Measurements from ENCODE around the gene SLC41A3.

DNA sequence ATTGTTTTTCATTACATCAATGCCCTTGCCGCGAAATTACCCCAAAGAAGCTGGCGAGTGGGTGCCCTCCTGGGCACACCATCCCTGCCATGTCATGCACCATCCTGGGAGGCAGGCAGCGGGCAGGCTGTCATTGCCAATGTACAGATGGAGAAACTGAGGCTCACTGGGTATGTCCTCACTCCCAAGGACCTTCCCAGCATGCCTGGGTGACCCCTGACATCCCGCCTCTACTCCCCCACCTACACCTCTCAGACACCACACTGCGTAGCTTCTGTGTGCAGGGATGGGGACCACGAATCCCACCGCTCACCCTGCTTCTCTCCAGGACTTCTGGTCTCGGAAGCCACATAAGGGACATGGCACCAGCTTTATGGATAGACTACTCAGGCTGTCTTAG lies 41.0 kb upstream of the SLC41A3 start:
- TF ChIP-seq, protein P1, sequence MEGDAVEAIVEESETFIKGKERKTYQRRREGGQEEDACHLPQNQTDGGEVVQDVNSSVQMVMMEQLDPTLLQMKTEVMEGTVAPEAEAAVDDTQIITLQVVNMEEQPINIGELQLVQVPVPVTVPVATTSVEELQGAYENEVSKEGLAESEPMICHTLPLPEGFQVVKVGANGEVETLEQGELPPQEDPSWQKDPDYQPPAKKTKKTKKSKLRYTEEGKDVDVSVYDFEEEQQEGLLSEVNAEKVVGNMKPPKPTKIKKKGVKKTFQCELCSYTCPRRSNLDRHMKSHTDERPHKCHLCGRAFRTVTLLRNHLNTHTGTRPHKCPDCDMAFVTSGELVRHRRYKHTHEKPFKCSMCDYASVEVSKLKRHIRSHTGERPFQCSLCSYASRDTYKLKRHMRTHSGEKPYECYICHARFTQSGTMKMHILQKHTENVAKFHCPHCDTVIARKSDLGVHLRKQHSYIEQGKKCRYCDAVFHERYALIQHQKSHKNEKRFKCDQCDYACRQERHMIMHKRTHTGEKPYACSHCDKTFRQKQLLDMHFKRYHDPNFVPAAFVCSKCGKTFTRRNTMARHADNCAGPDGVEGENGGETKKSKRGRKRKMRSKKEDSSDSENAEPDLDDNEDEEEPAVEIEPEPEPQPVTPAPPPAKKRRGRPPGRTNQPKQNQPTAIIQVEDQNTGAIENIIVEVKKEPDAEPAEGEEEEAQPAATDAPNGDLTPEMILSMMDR (conservative IDR thresholded peaks at IDR 0.05 in 1 of 2, IDR thresholded peaks at IDR 0.05 in 1 of 2; ENCODE audit: extremely low read depth in 1 of 2, insufficient read depth in 1 of 2, low read depth in 1 of 2, low read length in 2 of 2), result no peak
- TF ChIP-seq EZH2 (IDR thresholded peaks at IDR 0.05; ENCODE audit: borderline replicate concordance, low read length), result no peak

Measured in mammary epithelial cell (primary cell).